OCI-LY7 (cell line): Measurements from ENCODE around the gene GFRA3.

Experiments used
- EZH2phosphoT487 ChIP-seq: fragments of 200-600 bp; sonication (generic); IDR thresholded peaks from 2 replicates; pipeline ENCODE4 v1.6.1; 2018; ENCODE audit warnings: low read depth, borderline replicate concordance, mild to moderate bottlenecking, mixed run types, antibody characterized with exemption, low read length, moderate library complexity, mixed read lengths
- TF ChIP-seq, protein P1 (sequence below): fragments of 200-600 bp; sonication (generic); conservative IDR thresholded peaks from 2 replicates; pipeline ENCODE4 v1.5.1; 2014; ENCODE audit warnings: mild to moderate bottlenecking, antibody characterized with exemption, low read length, moderate library complexity, mixed read lengths

DNA sequence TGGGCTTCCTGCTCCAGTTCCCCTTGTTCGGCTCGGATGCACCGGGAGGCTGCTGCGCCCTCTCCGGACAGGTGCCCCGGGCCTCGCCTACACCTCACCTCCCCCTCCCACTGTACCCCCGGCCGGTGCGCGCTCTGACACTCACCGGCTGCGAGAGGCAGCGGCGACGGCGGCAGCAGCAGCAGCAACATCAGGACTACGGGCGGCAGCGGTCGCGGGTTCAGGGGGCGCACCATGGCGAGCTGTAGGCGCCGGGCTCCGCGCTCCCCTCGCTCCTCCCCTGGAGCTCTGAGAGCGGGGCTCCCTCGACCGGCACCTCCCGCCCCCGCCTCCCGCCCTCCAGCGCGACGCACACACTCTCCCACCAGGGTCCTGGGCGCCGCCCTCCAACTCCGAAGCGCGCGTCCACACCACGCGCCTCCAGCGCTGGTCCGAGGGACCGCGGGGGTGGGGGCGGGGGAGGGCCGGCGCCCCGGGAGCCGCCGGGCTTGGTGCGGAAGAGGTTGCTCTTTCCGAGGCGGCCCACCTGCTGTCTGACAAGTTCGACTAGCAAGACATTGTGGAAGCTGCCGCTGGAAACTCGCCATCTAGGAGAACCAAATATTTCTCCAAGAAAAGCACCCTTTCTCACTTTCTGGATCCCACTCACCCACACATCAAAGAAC lies at the start of gene GFRA3:
- TF ChIP-seq, protein P1, sequence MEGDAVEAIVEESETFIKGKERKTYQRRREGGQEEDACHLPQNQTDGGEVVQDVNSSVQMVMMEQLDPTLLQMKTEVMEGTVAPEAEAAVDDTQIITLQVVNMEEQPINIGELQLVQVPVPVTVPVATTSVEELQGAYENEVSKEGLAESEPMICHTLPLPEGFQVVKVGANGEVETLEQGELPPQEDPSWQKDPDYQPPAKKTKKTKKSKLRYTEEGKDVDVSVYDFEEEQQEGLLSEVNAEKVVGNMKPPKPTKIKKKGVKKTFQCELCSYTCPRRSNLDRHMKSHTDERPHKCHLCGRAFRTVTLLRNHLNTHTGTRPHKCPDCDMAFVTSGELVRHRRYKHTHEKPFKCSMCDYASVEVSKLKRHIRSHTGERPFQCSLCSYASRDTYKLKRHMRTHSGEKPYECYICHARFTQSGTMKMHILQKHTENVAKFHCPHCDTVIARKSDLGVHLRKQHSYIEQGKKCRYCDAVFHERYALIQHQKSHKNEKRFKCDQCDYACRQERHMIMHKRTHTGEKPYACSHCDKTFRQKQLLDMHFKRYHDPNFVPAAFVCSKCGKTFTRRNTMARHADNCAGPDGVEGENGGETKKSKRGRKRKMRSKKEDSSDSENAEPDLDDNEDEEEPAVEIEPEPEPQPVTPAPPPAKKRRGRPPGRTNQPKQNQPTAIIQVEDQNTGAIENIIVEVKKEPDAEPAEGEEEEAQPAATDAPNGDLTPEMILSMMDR: no peak
- no peak for TF ChIP-seq EZH2phosphoT487
